Peyer's patch (tissue), 4 donors: ENCODE results near the gene IZUMO2.

ENCODE experiments used
- CTCF ChIP-seq, 6 experiments: fragments of 450-650 bp in 4 of 6; fragments of 200-600 bp in 2 of 6; sonication (generic) in 1 of 6; IDR thresholded peaks; one replicate each; pipeline ENCODE4 v1.5.1; 2017 to 2019; ENCODE audit warnings: antibody characterized with exemption in 6 of 6, mild to moderate bottlenecking in 3 of 6, moderate library complexity in 1 of 6
- POLR2A ChIP-seq, 2 donors: fragments of 450-650 bp; IDR thresholded peaks; one replicate each; pipeline ENCODE4 v1.5.1; 2017; ENCODE audit warnings: antibody characterized with exemption in 2 of 2, mild to moderate bottlenecking in 2 of 2, moderate library complexity in 2 of 2

- TF ChIP-seq CTCF (IDR thresholded peaks at IDR 0.05) (no peak), POLR2A (IDR thresholded peaks at IDR 0.05) (no peak)
These were observed 14.6 kb downstream of the IZUMO2 start for GRCh38 chr19:50148528-50148927.
